Measurements from ENCODE around the gene OGT. TPM values are rescaled to one million over a fixed set of nuclear protein-coding genes. Genes with fewer than 3 reads are reported as not detected.
"Not testable (repeated sequence)": the region's sequence is repeated elsewhere in the genome, so short reads cannot be mapped to it uniquely, and the experiment has no call there.

Gene OGT
- polyA plus RNA-seq, 2 of the 4 experiments (the other 2 are of a cell fraction): 42.7 to 290 TPM

GRCh38 chrX:71565474-71566041 is 32.7 kb downstream of the OGT start (continued):
- TF ChIP-seq REST (IDR thresholded peaks at IDR 0.05) (no peak), PHF8 (IDR thresholded peaks at IDR 0.05; ENCODE audit: borderline replicate concordance, low read depth) (no peak), RCOR1 (IDR thresholded peaks at IDR 0.05; ENCODE audit: low read depth, low read length) (no peak), CBX2 (IDR thresholded peaks at IDR 0.05; ENCODE audit: borderline replicate concordance, low read depth) (no peak), TP53 (CRISPR knock-in tag; IDR thresholded peaks at IDR 0.05) (no peak)

GRCh38 chrX:71571390-71571789 is 38.5 kb downstream of the OGT start:
- WGBS (ENCODE audit: missing lambda C conversion rate): 98% methylated on average over 8 of the region's 8 CpGs
- FAIRE-seq, CTCF ChIA-PET: not testable (repeated sequence)

GRCh38 chrX:71573590-71573989 is 40.7 kb downstream of the OGT start:
- WGBS (ENCODE audit: missing lambda C conversion rate): 83% methylated on average over 2 of the region's 2 CpGs
- Histone ChIP-seq H3K4me1 (peaks cover 13% of the 10 kb centered on the region), H3K27ac (no peak overlapping the region), H3K4me3 (no peak overlapping the region), H3K9me3 (no peaks in the 10 kb centered on the region), H3K4me2 (no peak overlapping the region)
- ATAC-seq (no peak), DNase-seq (ENCODE audit: low read depth in 1 of 2, low spot score in 1 of 2) (no peak), FAIRE-seq (no peak)
- CTCF ChIA-PET: no interaction called here
- POLR2A ChIA-PET: no interaction called here
- peak; percentile 88 for TF ChIP-seq MAFK (IDR thresholded peaks at IDR 0.05; ENCODE audit: partially characterized antibody)
- no peak for TF ChIP-seq ATOH8 (CRISPR knock-in tag; IDR thresholded peaks at IDR 0.05; ENCODE audit: low read depth)
- no peak for TF ChIP-seq NPAS2 (CRISPR knock-in tag; IDR thresholded peaks at IDR 0.05; ENCODE audit: borderline replicate concordance)

More at GRCh38 chrX:71571390-71571789, 38.5 kb downstream of the OGT start:
- H3K4me2 ChIP-seq; H3K27ac ChIP-seq; ATAC-seq; DNase-seq (ENCODE audit: low read depth in 1 of 2, low spot score in 1 of 2); POLR2A ChIA-PET; H3K4me3 ChIP-seq; H3K9me3 ChIP-seq: not testable (repeated sequence)
- H3K4me1 ChIP-seq: peaks cover 13% of the 10 kb centered on the region

GRCh38 chrX:71577682-71578081 is 44.8 kb downstream of the OGT start:
- H3K4me3 ChIP-seq: no peak overlapping the region
- FAIRE-seq (no peak), ATAC-seq (no peak), DNase-seq (ENCODE audit: low read depth in 1 of 2, low spot score in 1 of 2) (no peak)
- H3K4me2 ChIP-seq: no peak overlapping the region
- 93% methylated on average over 20 of the region's 24 CpGs for WGBS (ENCODE audit: missing lambda C conversion rate)
- no peaks in the 10 kb centered on the region for H3K9me3 ChIP-seq
- ChIA-PET CTCF (no interaction called here), POLR2A (no interaction called here)
- no peak overlapping the region for H3K27ac ChIP-seq
- peaks cover 13% of the 10 kb centered on the region for H3K4me1 ChIP-seq
- TF ChIP-seq CTCF (IDR thresholded peaks at IDR 0.05) (no peak), MAZ (IDR thresholded peaks at IDR 0.05; ENCODE audit: borderline replicate concordance, low read depth, low read length) (no peak), HES2 (IDR thresholded peaks at IDR 0.05) (no peak), TFCP2L1 (CRISPR knock-in tag; IDR thresholded peaks at IDR 0.05) (no peak), ESRRA (IDR thresholded peaks at IDR 0.05; ENCODE audit: borderline replicate concordance, low read length) (no peak), HDAC2 (IDR thresholded peaks at IDR 0.05) (no peak), JUNB (IDR thresholded peaks at IDR 0.05) (no peak), REST (IDR thresholded peaks at IDR 0.05) (no peak), SREBF2 (IDR thresholded peaks at IDR 0.05) (no peak), NPAS2 (CRISPR knock-in tag; IDR thresholded peaks at IDR 0.05; ENCODE audit: borderline replicate concordance) (no peak), FOXS1 (CRISPR knock-in tag; IDR thresholded peaks at IDR 0.05) (no peak), POLR2AphosphoS2 (conservative IDR thresholded peaks at IDR 0.05; ENCODE audit: low read length) (no peak), BCL3 (IDR thresholded peaks at IDR 0.05) (no peak), RFX5 (IDR thresholded peaks at IDR 0.05) (no peak)

Measured in A549 (cell line).